Activated CD4-positive, alpha-beta T cell treated with anti-CD3 and anti-CD28 coated beads for 4 hours (primary cell): ENCODE data around the gene STIMATE.
A peak's percentile ranks its signal among the peaks of the same experiment; 100 is the strongest.

Source experiments
- DNase-seq, 2 donors: peaks; one replicate each; pipeline ENCODE4 v3.0.0-alpha.2; 2020

STIMATE gene

DNA sequence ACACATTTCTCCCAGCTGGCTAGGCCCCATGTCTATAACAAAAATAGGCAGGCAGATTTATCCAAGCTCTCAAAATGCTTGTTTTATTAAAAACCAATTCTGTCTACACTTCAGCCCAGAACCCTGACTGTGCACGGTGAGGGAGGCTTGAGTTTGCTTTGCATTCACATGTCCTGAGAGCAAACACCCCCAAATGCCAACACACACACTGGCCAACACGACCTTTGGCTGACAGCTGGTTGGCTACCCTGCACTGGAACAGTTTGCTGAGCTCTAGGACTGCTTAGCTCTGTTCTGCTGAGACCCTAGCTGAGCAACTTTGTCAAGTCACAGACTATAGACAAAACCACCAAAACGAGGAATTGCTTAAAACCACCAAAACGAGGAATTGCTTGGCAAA lies 3.6 kb downstream of the STIMATE start:
- no peak for DNase-seq

DNA sequence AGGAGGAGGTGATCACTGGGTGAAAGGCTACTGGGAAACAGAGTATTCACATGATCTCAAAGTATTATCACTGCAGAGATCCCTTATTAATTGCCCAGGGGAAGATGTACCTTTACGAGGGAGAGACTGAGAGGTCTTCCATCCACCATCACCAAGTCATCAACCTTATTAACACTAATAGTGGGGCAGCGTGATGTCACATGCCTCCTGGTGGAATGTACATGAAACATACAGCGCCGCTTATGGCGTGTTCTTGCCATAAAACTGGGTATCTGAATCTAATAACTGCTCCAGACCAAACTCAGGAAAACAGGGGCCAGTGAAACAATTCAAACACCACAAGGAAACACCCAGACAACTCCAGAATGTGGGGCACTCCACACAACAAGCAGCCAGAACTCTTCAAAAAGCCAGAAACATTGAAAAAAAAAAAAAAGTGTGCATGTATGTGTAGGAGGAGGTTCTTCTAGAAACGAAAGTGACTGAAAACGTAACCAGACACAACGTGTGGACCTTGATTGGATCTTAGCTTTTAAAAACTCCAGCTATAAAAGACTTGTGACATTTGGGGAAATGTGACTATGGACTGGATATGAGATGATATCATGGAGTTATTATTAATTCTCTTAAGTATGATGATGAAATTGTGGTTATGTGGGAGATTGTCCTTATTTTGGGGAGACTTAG lies 4.6 kb downstream of the STIMATE start:
- DNase-seq = peak; percentile 33 to 39

DNA sequence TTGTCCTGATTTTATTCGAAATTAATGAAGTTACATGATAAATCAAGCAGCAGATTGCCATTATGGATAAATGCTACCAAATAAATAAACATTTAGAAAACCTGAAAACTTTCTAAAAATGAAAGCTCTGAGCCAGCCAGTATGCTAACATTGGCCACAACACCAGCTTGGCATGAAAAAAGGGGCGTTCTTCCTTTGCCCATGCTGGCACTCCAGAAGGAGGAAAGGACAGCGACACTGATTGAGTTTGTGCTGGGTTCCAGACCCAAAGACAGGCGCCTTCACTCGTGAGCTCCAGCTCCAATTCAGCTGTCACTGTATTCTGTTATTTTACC lies 5.1 kb downstream of the STIMATE start:
- no peak for DNase-seq

DNA sequence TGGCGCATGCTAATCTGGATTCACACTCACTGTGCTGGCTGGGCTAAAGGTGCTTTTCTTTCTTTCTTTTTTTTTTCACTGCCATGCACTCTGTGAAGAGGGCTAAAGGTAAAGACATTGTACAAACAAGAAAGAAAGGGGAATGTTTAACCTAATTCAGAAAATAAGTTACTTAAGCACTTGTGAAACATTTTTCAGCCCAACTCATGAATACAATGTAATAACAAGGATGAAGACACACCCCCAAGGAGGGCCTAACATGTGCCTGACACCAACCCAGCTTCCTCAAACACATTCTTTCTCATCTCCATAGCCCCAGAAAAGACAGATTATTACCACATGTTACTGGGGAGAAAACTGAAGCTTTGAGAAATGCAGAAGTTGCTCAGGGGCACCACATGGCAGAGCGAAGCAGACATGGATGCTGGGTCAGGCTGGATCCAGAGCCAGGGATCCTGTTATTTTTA lies 5.7 kb downstream of the STIMATE start:
- no peak for DNase-seq

DNA sequence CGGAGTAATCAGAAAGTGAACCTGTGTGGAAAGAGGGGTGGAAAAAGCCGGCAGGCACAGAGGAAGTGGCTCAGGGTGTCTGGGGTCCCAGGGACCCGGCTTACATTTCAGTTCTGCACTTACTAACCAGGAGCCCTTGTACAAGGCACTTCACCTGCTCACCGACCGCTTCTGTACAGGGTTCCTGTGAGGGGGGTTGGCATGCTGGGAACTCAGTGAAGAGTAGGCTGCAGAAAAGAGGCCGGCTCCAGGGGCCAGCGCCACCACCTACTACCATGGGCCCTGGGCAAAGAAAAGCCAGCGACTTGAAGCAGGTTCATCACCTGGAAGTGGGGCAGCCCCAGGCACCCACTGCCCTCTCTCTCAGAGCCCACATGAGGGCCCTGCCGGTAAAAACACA lies 6.2 kb downstream of the STIMATE start:
- peak in 1 of 2 donors; percentile 19 for DNase-seq

DNA sequence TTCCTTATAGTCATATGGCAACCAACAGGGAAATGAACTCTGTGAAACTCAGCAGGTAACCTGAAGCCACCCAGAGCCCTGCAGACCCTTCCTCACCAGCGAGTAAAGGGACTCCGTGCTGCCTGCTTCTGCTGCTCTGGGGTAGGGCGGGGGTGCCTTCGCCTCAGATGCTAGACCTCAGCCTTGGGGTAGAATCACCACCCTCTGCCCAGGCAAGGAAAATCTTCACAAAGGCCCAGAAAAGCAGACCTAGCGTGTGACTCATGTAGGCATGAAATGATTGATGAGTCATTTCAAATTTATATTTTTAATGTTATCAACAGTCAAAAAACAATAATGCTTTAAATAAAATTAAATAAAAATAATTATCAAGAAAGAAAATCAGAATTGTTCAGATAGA lies 6.6 kb downstream of the STIMATE start:
- DNase-seq = peak; percentile 32 to 37

DNA sequence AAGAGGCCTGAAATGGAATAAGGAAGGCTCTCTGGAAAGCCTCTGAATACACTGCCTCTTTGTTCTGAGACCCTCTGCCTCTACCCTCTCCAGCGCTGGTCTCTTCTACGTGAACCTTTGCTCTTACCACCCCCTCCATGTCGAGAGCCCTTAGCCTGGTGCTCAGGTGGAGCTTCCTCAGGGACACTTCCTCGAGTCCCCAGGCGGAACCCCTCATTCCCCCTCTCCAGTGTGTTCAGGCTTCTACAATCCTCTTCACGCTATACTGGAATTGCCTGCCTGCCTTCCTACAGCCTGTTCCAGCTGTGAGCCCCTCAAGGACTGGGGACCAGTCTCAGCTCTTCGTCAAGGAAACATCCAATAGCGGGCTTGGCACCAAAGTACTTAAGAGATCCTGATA lies 7.4 kb downstream of the STIMATE start:
- no peak for DNase-seq

DNA sequence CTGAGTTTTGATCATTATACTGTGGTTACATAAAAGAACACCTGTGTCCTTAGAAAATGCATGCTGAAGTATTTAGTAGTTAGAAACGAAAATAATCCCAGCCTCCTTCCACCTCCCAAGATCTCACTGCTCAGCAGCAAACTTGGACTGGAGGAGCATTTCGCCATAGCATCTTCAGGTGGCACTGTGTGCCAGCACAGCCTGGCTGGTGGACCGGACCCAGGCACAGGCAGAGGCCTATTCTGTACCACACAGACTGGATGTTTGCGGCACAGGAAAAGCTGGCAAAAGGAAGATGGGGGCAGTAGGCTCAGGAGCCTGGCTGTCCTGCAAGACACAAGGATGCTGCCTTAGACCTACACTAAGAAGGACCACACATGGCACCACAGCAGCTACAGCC lies 10.2 kb downstream of the STIMATE start:
- DNase-seq = no peak

DNA sequence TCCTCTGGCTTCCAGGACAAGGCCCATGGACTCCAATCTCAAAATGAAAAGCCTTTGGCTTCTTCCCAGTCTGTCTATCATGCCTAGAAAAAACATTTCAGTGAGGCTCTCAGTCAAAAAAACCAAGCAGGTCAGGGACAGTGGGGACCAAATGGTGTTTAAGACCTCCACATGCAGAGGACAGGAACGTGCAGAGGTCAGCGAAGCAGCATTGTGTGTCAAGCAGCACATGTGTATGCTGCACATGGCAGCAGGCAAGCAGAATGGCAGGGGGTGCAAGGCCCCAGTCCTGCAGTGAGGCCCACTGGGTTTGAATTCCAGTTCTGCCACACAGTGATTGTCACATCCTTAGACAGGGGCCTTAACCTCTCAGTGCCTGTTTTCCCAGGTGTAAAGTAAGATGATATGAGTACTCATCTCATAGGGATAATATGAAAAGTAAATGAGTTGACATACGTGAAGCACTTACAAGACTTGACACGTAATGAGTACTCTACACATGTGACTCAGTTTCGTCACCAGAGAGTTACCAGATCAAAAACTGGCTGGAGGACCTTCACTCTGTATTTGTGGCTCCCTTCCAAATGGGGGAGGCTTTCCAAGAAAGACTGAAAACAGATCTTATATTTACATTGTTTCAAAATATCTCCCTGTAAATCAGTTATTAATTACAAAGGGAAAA lies 11.2 kb downstream of the STIMATE start:
- no peak for DNase-seq

DNA sequence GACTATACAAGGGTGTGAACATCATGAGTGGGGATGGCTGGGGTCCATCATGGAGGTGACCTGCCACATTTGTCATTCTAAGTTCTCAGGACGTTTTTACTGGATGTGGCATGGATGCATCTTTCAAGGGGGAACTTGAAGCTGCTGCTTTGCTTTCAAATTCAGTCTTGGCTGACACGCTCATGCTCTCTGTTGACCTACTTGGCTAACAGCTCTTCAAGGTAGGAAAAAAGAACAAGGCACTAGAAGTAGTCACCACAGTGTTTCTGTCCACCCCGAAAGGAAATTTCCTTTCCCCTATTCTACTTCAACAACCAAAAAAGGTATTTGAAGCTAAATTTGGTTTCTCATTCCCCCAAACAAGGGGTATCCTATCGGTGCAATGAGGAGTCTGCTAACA lies 15.0 kb downstream of the STIMATE start:
- no peak for DNase-seq

DNA sequence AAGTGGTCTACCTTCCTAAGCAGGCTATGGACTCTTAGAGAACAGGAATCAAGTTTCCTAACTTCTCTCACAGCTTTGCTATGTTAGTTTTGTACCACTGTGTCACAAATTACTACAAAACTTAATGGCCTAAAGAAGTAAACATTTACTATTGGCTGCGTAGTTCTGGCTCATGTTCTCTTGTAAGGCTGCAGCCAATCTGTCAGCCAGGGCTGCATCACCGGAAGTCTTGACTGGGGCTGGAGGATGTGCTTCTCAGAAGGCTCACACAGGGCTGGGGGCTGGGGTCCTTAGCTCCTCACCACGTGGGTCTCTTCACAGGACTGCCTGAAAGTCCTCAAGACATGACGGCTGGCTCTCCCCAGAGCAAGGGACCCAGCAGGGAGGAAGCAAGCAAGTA lies 15.5 kb downstream of the STIMATE start:
- no peak for DNase-seq

DNA sequence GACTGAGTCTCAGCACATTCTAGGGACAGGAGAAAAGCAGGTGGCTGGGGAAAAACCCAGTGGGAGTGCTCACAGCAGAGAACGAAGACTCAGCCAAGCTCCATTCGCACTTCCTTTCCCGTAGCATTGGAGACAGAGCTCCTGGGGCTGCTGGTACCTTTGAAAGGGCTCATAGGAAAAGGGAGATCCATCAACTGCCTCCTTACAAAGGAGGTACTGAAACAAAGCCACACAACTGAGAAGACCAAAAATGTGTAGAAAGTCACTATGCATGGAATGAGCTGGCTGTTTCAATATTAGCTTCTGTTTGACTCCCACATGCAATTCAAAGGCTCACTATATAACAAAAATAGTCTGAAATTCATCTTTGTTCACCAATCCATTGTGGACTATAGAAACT lies 16.9 kb downstream of the STIMATE start:
- no peak for DNase-seq

DNA sequence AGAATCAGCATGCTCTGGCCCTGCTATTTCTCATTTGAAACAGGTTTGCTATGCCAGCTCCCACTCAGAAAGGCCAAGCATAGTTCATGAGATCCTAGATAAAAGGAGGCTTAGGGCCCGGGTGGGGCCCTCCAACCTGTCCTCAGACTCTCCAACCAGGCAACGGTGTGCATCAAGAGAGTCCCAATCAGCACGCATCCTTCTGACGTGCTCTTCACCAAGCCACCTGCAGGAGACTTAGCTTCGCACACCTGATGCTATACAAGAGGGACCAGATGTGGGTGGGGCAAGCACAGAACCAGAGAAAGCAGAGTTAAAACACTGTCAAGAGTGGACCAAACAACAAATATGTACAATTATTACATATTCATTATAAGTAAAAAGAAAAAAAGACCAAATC lies 17.3 kb downstream of the STIMATE start:
- DNase-seq = no peak

DNA sequence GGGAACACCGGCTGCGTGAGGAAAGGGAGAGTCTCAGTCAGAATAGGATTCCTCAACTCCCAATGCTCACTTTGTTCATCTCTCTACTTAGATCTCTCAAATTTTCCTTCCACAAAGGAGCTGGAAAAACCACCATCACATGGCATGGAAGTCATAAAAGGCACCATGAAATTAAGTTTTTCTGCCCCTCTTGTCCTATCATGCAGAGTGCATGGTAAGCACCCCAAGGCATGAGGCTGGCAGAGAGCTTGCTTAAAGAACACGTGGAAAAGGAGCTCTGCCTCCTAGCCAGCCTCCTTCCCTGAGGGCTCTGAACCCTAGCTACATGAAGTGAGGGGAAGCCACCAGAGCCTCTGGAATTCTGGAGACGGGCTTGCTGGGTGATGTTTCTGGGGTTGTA lies 17.8 kb downstream of the STIMATE start:
- DNase-seq = no peak

DNA sequence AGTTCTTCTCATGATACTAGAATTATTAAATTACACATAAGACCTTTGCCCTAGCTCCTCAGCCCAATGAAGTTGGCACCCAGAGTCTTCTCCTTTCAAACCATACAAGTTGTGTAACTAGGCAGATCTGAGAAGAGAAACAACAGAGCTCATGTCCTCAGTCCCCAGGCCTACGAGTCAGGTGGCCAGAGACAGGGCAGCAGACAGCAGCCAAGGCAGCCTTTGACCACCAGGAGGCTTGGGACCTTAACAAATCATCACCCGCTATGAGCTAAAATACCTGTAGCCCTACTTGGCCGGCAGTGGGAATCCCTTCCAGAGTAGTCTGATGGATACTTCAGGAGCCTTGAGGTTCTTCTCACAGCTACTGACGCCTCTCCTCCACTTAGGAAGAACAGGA lies 18.3 kb downstream of the STIMATE start:
- no peak for DNase-seq

DNA sequence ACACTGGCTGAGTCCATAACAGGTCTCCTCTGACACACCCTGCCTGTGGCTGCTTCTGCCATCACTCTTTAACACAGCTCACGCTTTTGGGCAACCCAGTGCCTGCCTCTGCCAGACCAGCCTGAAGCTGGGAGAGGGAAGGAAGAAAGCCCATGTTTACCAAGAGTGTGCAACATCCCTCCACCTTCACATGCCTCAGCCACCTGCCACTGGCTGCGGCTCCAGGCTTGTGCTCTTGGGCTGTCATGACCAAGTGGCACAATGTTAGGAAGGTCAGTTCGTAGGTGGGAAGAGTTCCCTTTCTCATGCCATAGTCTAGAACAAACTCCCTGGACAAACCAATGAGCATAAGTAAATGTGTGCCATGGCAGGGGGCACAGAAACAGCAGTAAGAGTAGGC lies 20.3 kb downstream of the STIMATE start:
- no peak for DNase-seq

DNA sequence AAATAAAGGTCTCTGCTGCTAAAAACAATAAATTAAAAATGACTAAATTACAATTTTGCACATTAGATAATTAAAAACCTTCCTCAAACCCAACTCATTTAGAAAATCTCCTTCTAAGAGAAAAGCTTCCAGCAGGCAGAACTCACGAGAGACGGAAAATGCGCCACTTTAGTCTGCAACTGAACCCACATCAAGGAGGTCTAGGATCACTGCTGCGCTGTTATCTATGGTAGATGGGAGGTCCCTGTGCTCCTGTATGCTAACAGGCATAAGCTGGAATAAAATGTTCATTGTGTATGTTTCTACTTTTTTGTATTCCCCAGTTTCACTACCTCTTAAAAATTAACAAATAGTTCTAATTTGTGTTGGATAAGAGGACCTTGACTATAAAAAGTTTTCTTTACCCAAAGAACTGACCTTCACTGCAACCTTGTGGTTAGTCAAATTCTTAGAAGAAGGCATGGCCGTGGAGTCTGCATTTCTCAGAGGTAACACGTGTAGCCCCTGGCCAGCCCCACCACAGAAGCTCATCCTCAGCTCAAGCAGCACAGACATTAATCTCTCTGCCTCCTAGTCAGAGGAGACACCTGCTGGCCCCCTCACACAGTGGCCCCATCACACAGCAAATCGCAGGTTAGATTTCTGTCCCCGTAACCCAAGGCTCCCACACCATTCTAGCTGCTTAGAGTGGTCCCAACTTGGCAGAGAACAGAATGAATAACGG lies 22.3 kb downstream of the STIMATE start:
- DNase-seq = no peak

DNA sequence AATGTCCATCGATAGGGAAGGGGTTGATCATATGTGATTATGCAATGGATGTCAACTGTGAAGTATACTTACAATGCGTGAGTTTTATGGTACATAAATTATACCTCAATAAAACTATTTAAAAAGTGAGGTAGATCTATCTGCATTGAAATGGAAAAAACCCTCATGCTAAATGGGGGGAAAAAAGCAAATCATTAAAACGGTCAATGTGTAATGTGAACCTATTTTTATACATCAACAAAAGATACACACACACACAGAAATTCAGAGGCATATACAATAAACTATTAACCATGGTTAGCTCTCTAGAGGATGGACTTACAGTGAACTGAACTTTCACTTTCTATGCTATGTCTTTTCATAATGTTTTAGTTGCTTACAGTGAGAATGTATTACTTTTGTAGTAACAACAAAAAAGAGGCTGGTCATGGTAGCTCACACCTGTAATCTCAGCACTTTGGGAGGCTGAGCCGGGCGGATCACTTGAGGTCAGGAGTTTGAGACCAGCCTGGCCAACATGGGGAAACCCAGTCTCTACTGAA lies 23.1 kb downstream of the STIMATE start:
- DNase-seq = no peak

DNA sequence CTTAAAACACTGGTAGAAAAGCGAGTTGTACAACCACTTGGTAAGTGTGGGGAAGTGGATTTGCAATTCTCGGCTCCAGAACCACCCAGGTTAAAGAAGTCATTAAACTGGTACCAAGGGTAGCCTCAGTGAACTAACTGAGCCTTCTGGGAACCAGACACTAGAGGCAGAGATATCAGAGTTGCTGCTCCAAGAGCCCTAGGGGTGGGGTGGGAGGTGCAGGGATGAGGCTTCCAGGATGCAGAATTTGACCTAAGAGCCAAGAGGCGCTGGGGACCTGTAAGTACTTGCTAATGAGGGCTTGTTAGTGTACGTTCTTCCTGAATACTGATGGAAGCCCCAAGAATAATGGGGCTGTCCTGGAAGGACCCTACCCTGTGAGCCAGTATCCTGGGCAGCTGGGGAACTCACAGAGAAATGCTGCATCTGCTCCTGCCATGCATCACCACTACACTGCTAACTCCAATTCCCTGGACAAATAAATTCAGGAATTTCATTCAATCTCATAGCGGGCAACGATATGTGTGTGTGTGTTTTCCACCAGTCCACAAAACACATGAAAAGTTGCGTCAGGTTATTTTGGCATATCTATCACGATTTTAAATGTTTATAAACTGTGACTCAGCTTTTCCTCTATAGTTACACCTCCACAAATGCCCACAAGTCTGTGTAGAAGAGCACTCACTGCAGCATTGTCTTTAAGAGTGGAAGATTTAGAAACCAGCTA lies 23.8 kb downstream of the STIMATE start:
- DNase-seq = no peak

DNA sequence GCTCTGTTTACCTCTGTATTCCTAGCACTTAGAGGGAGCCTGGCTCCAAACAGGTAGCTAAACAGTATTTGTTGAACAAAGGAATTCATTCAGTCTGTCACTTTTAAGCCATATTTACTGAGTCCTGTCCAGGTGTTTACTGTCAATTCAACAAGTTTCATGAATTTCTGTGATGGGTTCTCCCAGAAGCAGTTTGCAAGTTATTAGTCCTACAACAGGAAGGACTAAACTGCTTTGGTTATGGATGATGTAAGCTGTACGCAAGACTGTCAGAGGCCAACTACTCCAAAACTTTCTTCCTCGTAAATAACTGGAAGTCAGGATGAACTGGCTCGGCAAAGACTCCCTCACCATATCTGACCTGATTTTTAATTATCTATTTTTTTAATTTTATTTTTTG lies 25.1 kb downstream of the STIMATE start:
- no peak for DNase-seq

DNA sequence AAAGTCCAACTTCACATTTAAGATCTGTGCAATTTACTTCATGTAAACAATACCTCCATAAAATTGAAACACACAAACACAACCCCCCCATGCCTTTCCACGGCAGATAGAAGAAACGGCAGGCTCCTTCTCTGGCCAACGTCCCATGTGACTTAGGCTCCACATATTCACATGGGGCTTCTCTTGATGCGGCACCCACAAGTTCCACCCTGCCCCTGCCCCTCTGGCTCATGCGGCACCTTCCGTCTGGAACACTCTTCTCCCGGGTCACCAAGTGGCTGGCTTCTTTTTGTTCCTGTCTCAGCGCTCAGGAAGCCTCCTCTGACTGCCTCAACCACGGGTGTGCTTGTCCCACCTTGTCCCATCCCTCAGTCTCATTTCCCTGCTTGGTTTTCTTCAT lies 25.6 kb downstream of the STIMATE start:
- no peak for DNase-seq

DNA sequence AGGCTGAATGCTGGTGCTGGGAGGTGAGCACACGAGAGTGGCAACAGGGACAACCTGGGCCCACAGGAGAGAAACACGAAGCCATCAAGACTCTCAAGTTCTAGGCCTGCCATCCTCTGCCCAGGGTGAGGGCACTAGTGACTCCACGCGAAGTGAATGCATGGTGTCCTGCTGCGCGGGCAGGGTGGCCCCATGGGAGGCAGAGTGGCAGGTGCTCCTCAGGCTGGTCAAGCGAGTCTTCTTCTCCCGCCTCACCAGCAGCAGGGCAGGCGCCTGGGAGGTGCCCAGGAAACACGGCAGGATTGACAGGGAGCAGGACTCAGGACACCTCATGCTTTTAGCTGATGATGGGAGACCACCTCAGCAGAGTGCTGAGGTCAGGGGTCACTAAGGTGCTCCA lies 26.9 kb downstream of the STIMATE start:
- DNase-seq = no peak

DNA sequence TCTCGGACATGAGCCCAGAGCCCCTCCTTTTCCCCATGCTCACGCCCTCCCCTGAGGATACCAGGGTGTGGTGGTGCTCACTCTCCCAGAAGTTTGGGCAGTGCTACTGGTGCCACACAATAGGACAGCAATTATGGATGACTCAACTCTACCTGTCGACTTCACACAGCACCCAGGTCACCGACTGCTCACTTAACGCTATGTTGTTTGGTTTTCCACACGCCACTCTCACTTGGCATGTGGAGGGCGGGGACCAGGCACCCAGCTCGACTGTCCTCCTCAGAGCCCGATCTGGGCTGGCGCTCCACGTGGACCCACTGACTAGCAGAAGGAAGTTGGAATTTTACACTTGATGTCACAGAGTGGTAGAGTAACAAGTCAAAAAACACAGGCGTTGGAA lies 30.9 kb downstream of the STIMATE start:
- DNase-seq = no peak
